ENCODE data around the gene TMEM150B.

DNA sequence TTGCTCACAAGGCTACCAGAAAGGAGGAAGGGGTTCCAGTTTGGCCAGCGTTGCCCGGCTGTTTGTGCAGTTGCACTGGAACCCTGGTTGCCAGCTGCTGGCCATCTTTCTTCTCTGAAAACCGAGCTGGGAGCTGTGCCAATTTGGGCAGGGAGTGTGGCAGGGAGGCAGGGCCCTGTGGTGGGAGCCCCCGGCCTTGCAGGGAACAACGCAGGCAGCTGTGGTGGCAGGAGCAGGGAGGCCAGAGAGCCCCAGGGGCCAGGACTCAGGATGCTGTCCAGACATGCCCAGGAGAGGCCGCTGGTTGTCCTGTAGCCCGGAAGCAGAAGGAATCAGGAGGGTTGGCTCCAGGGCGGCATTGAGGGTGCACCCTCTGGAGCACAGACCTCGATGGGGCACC, 19.3 kb upstream of the TMEM150B start:
- TF ChIP-seq CTCF (IDR thresholded peaks at IDR 0.05): no peak
- no peak for TF ChIP-seq POLR2A (IDR thresholded peaks at IDR 0.05)

All from uterus (tissue), 2 donors.